Measurements from ENCODE around the gene AMOTL1.
"Not testable (repeated sequence)": the region's sequence is repeated elsewhere in the genome, so short reads cannot be mapped to it uniquely, and the experiment has no call there.

The AMOTL1 gene

GRCh38 chr11:94771951-94772350 is 3.8 kb downstream of the AMOTL1 start:
- DNase-seq: no peak

DNA sequence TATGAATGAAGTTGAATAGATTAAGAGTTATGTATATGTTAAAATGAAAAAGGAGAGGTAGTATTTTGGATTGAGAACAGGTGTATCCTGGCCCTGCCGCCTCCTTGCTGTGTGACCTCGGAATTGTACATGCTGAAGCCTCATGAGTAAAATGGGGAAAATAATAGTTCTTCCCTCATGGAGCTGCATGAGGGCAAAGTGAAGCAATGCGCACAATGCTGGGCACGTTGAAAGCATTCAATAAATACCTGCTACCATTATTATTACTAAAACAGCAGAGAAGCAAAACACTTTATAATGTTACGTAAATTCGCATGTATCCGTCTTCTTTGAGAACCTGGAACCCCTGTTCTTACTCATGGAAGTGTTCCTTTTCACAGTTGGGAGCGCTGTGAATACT is 5.7 kb downstream of the AMOTL1 start:
- DNase-seq: no peak

GRCh38 chr11:94774345-94774744 is 6.2 kb downstream of the AMOTL1 start:
- DNase-seq: no peak

GRCh38 chr11:94775567-94776327 is 7.6 kb downstream of the AMOTL1 start:
- no peak for DNase-seq

DNA sequence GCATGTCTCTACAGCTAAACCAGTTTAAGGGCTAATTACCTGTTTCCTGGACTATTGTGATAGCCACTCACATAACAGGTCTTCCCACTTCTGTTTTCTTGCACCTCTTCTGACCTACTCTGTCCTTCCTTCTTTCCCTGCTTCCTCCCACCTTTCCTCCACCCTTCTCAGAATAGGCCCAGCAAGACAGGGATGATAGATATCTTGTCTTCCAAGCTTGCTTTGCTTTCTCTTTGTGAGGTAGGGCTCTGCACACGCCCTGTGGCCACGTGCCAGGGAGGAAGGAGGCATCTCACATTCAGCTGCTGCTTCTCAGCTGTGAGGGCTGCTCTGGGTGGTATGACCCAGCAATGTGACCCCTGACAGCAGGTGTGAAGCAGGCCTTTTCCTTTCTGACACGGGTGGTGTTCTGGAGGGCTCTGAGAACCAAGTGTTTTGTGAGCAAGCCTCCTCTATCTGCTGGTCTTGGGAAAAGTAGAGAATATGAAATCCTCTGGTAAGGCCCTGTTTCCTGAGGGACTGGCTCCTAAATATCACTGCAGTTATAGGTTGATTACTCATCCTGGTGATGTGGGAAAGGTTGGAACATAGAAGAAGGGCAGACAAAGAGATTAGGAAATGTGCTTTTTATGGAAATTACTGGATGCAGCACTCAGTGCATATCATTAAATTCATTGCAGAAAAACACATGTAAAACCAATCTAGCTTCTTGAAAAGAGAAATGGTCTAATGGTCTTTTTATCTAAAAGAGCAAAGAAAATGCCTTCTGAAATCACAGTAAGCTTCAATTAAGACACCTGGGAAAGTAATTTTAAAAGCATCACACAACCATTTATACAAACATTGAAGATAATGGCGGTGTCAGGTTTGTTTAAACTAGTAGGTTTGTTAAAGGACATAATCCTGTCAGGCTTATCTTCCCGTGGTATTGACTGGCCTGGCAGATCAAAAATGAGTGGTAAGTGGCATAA is 8.5 kb downstream of the AMOTL1 start:
- no peak for DNase-seq

DNA sequence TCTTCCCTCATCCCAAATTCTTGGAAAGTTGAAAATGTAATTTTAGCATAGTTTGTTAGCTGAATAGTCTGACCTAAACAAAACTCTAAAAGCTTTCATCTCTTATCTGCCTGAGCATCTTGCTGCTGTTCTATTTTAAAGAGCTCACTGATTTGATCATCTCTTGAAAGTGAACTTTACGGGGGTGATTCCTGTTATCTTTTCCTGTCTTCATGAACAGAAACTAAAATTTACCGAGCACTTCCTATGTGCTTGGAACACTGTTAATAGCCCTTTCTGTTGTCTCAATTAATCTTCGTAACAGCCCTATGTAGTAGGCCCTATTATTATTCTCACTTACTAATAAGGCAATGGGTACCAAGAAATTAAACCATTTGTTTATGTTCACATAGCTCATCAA is 12.3 kb downstream of the AMOTL1 start:
- no peak for DNase-seq

- DNase-seq: no peak
Observed at GRCh38 chr11:94781837-94782236, 13.7 kb downstream of the AMOTL1 start.

DNA sequence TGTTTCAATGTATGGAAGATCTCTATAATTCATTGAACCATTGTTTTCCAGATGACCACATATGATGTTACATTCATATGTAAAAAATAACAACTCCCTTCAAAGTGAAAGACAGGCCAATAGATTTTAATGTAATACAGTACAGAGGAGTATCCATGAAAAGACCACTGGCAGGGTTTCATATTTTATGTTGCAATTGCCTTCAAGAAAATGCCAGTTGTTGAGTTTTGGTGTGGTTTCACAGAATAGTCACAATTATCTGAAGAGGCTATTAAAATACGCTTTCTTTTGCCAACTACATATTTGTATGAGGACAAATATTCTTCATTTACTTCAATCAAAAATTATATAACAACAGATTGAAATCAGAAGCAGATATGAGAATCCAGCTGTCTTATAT is 14.3 kb downstream of the AMOTL1 start:
- DNase-seq: no peak

DNA sequence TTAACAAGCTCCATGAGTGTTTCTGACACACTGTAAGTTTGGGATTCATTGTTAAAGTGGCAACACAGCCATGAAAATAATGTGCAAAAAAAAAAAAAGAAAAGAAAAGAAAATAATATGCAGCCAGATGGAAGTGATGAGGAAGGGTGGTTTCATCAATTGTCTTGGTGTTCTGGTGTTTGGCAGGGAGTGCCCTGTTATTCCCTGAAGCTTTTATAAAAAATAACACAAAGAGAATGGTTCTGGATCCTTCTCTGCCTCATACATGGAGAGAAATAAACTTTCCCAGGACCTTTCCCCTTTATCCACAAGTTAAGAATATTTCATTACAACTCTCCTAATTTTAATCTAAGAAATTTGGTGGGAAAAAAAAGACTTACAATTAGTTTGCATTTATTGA is 16.7 kb downstream of the AMOTL1 start:
- no peak for DNase-seq

DNA sequence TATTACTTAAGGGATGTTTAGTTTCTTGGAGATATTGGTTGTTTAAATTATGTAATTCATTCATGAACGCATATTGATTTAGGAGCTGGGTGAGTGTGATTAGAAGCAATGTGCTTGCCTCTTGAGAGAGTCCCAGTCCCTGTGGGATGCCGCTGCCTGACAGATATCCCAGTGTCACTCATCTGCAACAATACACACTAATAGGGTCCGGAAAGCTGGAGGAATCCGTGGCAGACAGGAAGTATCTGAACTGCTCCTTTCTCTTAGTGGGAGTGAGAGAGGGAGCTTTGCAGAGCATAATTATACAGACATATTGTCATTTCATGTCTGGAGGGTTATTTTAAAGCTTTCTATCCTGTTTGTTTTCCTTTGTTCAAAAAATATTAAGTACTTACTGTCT is 17.4 kb downstream of the AMOTL1 start:
- DNase-seq: peak; percentile 44

- no peak for DNase-seq
Observed at GRCh38 chr11:94786264-94787126, 18.3 kb downstream of the AMOTL1 start.

DNA sequence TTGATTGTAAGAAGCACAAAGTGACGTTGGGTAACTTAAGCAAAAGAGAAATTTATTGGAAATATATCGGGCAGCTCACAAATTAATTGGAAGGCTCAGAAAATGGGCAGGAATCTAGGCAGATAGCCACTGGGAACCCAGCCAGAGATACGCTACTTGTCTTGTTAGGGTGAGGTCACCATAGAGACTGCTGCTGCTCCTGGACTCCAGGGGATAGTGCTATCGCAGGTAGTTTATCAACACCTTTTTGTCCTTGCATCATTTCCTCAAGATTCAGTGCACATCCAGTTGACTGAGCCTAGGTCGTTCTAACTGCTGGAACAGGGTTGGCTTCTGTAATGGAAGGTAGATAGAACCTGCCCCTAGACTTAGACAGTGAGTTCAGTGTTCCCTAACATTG is 19.6 kb downstream of the AMOTL1 start:
- no peak for DNase-seq

DNA sequence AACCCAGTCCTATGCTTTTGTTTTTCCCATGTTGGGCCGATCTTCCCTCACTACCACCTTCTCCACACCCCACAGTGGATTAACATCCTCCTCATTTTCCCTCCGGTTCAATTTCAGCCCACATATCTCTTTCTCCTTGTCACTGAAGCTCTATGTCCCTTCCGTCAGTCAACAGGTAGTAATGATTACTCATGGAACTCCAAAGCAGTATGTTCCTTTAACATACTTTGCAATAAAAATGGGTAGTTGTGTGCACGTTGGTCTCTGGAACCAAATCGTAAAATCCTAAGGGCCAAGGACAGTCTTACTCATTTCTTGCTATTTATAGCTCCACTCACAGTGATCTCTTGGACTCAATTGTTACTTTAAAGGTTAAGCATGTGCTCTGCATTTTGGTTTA is 20.2 kb downstream of the AMOTL1 start:
- no peak for DNase-seq

DNA sequence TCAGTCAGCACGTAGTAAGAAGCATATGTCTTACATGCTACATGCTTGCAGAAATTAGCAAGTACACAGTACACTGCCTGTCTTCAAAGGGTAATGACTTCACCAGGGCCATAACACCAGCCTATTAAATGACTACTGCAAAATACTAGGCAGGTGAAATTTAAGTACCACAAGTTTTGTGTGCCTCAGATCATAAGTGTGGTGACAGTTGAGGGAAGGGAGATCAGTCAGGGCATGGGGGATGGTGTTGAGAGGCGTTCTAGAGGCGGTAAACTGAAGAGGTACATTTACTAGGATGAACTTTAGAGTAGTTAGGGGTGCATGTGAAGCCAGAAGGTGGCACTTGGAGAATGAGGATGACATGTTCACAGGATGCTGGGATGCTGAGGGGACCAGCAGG is 22.0 kb downstream of the AMOTL1 start:
- DNase-seq: no peak

GRCh38 chr11:94790661-94791180 is 22.6 kb downstream of the AMOTL1 start:
- DNase-seq: no peak

GRCh38 chr11:94791216-94791889 is 23.2 kb downstream of the AMOTL1 start:
- no peak for DNase-seq

DNA sequence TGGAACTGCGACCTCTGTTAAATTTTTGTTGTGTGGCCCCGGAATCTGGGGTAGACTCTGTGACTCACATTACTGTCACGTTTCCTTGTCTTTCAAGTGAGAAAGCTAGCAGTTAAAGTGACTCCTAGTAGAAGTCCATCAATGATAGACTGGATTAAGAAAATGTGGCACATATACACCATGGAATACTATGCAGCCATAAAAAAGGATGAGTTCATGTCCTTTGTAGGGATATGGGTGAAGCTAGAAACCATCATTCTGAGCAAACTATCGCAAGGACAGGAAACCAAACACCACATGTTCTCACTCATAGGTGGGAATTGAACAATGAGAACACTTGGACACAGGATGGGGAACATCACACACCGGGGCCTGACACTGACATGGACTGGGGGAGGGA is 23.8 kb downstream of the AMOTL1 start:
- not testable (repeated sequence) for DNase-seq

DNA sequence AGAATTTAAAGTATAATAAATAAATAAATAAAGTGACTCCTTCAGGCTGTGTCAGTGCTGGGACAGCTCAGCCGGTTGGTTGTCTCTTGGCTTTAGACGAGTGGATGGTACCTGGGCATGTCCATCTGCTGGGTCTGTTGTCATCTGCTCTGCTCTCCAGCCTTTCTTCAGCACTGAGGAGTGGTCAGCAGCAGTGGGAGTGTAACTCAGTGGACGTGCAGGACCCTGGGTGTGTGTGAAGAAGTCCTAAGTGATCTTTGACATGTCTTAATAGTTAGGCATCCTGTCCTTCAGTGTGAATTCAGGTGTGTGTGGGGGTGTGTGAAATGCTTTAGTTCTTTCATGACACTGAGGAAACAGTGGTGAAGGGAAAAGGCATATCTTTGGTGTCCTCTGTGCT is 24.3 kb downstream of the AMOTL1 start:
- DNase-seq: no peak

GRCh38 chr11:94793002-94793401 is 24.8 kb downstream of the AMOTL1 start:
- no peak for DNase-seq

DNA sequence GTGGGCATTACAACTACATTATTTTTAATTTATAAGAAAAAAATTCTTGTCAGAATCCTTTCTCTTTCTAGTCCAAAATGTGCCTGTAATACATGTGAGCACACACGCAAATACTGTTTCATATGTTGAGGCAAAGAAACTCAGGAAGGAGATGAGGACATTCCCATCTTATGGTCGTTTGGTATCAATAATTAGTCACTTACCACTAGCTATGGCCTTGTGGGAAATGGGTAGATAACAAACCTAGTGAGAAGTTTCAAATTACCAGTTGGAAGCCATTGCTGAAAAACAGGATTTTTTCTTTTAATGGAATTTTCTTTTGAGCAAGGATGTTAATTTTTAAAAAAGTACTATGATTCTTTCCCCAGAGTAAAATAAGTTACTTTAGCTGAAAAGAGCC is 25.7 kb downstream of the AMOTL1 start:
- no peak for DNase-seq

- no peak for DNase-seq
Observed at GRCh38 chr11:94794287-94795168, 26.4 kb downstream of the AMOTL1 start.
